Activated naive CD8-positive, alpha-beta T cell treated with anti-CD3 and anti-CD28 coated beads, Interleukin-2, amount 50 U/mL, for 16 hours (primary cell): Measurements from ENCODE around the gene LSM4.

Experiments used
- DNase-seq: peaks from one replicate; pipeline ENCODE4 v3.0.0-alpha.2; 2020; ENCODE audit warnings: low read depth, low spot score

LSM4 gene

DNA sequence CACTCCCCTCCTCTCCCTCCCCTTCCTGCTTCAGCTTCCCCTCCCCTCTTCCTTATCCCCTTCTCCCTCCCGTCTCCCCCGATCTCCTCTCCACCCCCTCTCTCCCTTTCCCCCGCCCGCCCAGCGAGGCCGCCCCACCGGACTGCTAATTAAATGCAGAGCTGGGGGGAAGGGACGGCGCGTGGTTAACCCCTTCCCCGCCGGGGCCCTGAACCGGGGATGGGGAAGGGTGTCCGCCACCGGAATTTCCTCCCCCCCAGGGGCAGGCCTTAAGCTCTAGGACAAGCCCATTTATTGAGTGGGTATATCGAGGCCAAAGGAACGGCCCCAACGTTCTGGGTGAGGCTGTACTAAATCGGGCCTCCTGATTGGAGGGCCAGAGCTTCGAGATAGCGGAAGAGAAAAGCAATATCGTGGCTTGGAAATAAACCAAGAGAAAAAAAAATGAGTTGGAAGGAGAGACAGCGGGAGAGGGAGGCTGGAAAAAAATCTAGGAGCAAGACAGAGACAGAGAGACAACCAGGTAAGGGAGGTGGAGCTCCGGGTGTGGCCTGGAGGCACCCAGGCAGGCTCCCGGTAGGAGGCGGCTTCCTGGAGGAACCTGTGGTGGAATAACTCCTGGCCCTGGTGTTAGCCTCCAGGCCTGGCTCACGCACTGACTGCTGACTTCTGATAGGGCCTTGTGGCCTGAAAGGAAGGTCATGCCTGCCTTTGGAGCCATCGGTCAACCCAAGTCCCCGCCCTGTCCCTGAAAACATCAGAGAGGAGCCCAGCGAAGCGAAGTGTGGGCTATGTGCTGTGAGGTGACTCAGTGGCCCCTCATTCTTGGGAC is 29.9 kb downstream of the LSM4 start:
- DNase-seq = no peak

DNA sequence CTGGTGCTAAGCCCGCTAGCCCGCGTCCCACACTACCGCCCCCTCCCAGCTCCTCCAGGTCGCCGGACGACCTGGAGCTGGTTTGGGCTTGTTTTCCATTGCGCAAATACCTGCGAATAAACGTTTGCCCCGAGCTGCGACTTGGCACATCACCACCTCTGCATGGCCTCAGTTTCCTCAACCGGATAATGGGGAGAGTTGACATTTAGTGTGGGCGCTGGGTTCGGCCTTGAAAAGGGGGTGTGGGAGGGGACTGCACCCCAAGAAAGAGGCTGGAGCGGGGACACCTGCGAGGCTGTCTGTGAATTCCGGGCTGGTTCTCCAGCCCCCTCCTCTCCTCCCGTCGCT is 30.4 kb downstream of the LSM4 start:
- no peak for DNase-seq

DNA sequence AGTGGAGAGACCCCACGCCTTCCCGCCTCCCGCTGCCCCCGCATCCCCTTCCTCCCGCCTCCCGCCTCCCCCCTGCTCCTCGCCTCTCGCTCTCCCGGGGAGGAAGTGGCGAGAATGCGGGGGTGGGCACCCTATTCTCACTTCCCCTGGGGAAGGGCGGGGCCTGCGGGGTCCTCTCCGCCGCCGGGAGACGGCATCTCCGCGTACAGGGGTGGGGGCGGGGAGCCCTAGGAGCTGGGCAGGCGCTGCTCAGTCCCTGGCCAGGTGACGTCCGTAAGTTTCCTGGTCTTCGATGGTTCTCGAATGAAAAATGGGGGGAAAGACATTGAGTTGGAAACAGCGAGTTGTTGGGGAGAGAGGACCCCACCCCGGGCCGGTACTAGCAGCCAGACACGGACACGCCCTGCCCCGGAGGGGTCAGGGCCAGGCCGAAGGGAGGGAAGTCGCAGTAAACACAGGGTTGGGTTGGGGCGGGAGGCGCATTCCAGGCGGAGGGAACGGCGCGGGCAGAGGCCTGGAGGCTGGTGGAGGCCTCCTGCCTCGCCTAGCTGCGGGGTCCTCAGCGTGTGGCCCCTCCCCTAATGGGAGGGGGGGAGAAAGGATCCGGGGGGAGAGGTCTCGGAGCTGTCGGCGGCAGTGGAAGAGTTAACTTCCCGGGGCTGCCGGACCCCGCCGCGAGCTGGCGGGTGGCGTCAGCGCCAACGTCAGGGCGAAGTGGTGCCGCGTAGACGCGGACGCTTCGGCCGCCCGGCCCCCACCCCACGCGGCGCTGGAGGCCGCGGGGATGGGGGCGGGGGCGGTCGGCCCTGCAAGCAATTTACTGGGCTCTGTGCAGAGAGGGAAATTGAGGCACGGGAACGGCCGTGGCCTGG is 31.1 kb downstream of the LSM4 start:
- no peak for DNase-seq

DNA sequence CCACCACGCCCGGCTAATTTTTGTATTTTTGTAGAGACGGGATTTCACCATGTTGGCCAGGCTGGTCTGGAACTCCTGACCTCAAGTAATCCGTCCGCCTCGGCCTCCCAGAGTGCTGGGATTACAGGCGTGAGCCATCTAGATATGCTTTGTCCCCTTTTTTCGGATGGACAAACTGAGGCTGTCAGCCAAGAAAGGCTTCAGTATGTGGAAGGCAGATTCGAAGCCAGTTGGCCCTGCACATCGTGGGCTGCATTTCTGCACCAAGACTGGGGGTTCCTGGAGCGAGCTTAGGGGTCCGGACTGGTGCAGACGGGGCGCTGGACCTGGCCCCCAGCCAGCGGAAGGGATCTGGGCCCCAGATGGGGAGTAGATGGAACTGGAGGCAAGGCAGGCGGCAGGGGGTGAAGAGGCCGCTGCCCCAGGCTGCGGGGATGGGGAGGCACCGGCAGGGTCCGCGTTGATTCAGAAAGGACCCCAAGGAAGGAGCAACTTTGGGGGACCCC is 31.8 kb downstream of the LSM4 start:
- DNase-seq = no peak

DNA sequence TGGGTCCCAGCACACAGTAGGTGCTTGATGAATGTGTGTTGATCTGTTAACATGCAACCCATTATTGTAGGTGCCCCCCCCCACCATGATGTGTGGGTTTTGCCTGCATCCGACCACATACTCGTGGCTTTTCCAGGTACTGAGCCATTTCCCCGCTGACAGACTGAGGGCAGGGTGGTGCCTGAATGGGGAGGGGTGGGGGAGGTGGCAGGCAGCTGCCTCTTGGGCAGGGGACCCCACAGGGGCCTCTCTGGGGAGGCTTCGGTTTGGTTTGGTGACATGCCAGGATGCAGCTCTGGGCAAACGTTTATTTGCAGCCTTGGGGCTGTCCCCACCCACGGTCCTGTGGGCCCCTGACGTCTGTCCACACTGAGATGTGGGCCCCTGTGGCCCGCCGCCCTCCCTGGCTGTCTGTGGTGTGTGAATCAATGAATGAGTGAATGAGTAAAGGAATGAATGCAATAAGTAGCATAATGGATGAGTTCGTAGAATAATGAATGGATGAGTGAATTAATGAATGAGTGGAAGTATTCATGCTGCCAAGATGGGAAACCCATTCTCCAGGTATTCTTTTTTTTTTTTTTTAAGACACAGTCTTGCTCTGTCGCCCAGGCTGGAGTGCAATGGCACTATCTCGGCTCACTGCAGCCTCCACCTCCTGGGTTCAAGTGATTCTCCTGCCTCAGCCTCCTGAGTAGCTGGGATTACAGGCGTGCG is 32.4 kb downstream of the LSM4 start:
- DNase-seq = peak; percentile 67

DNA sequence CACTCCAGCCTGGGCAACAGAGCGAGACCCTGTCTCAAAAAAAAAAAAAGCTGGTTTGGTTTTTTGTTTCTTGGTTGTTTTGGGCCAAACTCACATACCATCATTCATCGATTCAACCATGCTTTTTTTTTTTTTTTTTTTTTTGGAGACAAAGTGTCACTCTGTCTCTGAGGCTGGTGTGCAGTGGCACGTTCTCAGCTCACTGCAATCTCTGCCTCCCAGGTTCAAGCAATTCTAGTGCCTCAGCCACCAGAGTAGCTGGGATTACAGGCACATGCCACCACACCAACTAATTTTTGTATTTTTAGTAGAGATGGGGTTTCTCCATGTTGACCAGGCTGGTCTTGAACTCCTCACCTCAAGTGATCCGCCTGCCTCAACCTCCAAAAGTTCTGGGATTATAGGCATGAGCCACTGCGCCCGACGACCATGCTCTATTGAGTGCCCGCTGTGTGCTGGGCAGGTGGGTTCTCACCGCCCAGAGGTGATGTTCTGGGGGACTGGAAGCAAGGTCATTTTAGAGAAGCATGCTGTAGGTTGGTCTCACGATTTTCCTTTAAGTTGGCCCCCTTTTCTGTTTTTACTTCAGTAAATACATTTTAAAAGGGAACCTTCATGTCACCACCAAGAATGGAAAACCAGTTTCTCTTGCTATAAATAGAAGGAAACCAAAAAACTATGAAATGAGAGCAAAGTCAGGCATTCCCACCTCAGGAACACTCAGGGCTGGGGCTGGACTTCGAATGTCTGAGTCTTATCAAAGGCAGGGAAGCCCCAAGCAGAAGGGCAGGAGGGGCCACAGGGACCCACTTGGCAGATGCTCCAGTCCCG is 33.2 kb downstream of the LSM4 start:
- DNase-seq = no peak

DNA sequence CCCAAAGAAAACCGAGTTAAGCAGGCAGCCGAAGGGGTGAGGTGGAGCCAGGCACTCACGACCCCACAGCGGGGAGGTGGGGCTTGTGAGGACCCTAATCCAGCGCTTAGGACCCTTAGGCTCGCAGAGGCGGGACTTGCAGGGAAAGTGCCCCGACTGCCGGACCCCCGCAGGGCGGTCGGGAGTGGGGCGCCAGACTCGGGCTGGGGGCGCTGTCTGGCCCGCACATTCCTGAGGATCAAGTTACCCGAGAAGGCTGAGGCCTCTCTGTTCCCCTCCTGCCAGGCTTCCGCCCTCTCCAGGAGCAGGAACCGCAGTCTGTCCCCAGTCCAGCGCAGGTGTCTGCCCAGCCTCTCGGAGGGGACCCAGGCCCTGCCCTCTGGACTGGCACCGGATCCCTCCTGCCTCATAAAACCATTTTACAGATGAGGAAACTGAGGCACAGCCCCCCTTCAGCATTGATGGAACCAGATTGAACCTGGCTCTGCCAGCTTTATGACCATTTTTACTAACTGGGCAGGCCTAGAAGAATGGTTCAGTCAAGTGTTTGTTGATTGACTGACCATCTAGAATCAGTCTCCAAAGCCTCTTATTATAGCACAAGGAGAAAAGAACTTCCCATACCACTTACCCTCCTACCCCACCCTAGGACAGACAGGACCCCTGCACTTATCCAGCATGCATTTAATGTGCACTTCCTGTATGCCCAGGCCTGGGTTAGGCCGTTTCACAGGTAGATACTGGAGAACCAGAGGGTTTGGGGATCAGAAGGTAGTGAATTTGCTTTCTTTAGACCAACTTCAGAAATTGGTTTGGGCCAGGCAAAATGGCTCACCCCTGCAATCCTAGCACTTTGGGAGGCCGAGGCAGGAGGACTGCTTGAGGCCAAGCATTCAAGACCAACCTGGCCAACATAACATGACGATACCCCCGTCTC is 34.8 kb downstream of the LSM4 start:
- no peak for DNase-seq

DNA sequence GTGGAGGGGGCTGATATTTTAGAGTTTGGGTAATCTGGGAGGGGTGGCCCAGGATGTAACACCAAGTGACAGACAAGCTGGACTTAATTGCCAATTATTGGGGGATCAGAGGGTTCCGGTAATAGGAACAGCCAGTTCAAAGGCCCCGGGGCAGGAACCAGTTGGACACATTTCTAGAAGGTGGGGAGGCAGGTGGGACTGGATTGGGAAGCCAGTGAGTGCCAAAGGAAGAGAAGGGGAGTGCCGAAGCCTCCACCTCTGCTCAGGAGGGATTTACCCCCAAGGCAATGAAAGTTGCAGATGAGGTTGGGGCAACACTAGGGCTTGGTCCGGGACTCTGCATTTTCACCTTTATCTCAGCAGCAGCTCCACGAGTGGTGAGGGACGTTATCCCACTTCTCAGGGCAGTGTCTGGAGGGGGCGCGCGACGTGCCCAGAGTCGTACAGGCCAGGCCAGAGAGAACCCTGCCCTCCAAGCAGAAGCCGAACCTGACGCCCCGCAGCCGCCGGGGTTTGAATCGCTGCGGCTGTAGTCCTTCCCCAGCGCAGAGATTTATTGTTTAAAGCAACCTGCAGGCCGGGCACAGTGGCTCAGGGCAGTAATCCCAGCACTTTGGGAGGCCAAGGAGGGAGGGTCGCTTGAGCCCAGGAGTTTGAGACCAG is 35.8 kb downstream of the LSM4 start:
- DNase-seq = no peak

DNA sequence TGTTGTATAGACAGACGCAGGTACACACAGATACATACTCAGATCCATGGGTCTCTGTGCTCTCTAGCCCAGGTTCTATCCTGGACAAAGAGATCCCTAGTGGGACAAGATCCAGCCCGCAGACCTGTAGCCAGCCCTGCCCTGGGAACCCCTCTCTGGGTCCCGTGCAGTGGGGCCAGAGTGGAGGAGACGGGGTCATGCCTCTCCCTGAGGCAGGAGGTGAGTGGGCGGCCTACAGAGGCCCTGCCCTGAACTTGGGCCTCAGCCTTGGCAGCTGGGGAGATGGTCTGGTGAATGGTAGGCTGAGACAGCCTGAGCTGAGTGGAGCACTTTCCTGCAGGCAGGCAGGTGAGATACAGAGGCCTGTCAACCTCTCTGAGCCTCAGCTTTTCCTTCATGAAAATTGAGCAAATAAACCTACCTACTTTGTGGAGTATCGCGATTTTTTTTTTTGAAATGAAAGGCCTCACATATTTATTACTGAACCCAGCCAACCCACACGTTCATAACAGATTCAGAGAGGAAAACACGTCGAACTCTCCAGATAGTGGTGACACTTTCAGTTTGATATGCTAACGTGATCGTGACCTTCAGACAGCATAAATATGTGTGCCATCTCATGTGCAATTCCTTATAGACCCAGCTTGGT is 38.0 kb downstream of the LSM4 start:
- DNase-seq = no peak

DNA sequence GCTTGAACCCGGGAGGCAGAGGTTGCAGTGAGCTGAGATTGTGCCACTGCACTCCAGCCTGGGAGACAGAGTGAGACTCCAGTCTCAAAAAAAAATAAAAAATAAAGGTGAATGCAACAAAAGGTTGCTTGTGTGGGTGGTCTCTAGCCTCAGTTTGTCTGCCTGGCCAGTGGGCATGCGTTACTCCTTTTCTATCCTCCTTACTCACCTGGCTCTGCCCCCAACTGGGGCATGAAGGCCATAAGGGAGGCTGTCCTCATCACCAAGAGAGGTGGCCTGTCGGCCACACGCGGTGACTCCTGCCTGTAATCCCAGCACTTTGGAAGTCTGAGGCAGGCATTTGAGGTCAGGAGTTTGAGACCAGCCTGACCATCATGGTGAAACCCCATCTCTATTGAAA is 39.5 kb downstream of the LSM4 start:
- no peak for DNase-seq

DNA sequence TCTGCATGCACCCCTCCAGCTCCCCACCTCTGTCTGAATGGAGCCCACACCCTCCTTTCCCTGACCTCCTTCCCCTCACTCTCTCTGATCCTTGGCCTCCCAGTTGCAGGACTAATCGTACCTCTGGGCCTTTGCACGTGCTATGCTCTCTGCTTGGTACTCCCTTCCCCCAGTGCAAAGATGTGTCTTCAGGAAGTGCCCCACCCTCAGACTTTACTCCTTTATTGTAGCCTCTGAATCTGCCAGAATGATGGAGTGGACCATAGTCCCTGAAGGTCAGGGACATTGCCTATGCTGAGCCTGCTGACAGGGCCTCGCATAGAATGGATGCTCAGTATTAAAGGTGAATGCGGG is 40.1 kb downstream of the LSM4 start:
- no peak for DNase-seq

DNA sequence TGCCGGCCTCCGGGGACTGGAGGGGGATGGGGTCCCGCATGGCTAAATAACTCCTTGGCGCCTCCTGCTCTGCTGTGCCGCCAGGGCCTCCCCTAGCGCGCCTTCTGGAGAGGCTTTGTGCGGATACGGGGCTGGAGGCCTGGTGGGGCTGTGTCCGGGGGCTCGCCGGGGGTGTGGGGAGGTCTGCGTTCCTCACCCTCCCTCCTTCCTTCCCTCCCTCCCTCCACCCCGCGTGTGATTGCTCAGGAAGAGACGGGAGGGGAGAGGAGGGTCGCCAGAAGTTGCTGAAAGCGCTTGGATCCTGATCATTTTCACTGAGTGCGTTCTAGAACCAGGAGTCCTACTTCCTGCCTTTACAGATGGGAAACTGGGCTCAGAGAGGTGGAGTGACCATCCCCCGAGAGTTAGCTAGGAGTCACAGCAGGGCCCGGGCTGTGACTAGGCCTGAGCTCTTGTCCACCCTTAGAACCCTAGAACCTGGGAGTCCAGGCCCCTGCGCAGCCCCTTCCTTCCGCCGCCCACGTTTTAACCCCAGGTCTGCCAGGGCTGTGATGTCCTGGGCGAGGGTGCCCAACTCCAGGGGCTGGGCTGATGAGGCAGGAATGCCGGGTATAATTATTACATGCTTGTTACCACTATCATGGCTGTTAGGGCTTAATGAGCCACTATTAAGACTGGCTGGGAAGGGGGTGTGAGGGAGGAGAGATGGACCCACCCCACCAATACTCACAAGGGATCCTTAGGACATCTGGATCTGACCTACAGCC is 40.7 kb downstream of the LSM4 start:
- DNase-seq = no peak

DNA sequence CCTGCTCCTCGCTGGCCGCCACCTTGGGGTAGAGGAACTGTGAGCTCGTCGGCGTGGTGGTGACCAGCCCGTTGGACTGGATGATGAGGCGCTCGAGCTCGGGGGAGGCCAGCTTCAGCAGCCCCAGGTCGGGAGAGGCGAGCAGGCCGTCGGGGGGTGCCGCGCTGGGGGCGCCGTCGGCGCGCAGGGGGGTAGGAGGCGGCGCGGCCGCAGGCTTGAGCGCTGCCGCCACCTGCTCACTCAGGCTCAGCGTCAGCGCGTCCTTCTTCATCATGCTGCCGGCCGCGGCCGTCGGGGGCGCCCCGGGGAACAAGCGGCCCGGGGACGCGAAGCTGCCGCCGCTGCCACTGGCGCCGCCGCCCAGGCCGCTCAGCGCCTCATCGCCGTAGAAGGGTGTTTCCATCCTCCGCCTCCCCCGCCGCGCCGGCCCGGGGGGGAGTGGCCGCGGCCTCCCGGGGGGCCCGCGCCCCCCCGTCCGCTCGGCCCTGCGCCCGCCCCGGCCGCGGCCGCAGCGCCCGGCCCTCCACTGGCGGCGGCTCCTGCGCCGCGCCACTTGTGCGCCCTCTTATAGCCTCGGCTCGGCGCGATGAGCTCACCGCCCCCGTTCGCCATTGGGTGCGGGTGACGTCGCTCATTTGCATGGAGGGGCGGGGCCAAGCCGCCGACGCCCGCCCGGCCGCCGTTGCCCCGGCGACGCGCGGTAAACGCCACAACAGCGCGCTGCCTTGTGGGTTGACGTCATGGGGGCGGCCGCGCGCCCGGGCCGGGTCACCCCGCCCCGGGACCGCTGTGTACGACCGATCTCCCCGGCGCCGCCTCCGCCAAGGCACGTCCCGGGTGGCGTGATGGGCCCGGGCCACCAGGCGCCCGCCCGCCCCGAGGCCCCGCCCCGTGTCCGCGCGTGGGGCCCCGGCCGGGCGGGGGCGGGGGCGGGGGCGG is 41.5 kb downstream of the LSM4 start, which contains the start of gene JUND:
Gene JUND (minus strand): TSS at position 541 of the 939 bp plus-strand sequence. CDS start 138 bp downstream, at position 403.
- peak; percentile 91 for DNase-seq

DNA sequence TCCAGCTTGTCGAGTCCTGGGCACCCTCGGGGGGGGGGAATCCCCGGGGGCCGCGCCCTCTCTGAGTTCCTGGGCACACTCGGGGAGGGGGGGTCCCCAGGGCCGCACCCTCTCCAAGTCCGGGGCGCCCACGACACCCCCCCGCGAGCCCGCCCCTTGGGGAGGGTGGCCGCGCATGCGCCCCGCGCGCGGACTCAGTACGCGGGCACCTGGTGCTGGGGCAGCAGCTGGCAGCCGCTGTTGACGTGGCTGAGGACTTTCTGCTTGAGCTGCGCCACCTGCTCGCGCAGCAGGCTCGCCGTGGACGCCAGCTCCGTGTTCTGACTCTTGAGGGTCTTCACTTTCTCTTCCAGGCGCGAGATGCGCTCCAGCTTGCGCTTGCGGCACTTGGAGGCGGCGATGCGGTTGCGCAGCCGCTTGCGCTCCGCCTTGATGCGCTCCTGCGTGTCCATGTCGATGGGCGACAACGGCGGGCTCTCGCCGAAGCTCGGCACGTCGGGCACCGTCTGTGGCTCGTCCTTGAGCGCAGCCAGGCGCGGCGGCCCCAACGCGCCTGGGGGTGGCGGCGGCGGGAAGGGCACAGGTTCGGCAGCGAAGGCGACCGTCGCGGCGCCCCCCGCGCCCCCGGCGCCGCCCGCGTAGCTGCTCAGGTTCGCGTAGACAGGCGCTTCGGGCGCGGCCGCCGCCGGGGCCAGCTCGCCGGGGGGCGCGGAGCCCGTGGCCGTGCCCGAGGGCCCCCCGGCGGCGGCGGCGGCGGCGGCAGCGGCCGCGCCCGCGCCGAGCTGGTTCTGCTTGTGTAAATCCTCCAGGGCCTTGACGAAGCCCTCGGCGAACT is 42.4 kb downstream of the LSM4 start:
- DNase-seq = peak; percentile 47

DNA sequence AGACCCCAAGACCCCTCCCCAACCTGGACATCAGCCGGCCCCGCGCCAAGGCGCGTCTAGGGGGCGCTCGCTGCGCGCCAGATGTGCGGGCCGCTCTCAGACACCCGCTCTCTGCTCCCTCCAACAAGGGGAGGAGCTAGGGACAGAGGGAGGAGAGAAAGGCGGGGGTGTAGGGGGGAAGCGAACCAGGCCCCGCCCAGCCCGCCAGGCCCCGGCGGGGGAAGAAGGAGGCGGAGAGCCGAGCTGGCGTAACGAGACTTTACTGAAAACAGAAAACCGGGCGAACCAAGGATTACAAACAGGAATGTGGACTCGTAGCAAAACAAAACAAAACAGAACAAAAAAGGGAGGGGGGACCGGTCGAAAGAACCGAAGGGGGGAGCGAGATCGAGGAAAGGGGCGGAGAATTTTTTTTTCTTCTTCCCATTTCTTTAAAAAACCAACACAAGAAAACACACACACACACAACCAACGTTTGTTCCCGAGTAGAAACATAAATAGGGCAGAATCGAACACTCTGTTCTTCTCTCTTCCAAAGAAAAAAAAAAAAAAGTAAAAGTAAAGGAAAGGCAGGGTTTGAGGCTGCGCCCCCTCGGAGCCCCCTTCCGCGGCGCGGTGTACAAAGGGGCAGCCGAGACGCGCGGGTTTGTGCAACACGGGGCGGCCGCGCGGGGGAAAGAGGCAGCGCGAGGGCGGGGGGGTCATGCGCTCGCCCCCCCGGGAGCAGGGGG is 43.2 kb downstream of the LSM4 start:
- peak; percentile 80 for DNase-seq

DNA sequence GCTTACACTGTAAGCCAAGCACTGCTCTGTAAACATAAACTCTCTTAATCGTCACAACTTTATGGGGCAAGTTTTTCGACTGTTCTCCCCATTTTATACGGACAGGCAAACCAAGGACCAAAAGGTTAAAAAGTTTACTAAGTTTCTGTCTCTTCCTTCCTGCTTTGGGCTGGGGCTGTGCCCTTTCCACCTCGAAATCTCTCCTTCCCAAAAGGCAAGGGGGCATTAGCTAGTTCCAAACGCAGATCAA is 43.7 kb downstream of the LSM4 start:
- no peak for DNase-seq
